Measurements from ENCODE around the gene ITPR2. TPM values are rescaled to one million over a fixed set of nuclear protein-coding genes. Genes with fewer than 3 reads are reported as not detected.

Gene ITPR2
- total RNA-seq, 1 donor from 2014 or later: 15.8 TPM

DNA sequence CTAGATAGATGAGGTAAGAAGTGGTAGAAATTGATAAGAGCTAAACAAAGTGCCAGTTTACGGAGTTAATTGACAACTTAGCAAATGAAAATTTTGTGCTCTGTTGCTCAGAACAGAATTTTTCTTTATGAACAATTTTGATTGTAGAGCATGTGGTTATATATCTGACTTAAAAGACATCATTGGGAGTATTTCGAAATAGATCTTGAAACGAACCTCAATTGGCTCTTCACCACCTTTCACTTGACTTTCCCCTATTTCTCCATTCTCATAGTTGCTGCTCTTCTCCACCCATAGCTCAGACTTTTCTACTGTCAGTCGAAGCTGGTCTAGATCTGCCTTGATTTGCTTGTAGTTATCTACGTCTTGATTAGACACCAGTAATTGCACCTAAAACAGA lies 212.1 kb downstream of the ITPR2 start:
- intact Hi-C loops (cut with micrococcal nuclease): no loop called here
- peaks cover 8% of the 10 kb centered on the region for H3K4me1 ChIP-seq
- no peak overlapping the region for H3K27ac ChIP-seq (replicated peaks)
- no peak overlapping the region for H3K4me3 ChIP-seq
- TF ChIP-seq, protein P1, sequence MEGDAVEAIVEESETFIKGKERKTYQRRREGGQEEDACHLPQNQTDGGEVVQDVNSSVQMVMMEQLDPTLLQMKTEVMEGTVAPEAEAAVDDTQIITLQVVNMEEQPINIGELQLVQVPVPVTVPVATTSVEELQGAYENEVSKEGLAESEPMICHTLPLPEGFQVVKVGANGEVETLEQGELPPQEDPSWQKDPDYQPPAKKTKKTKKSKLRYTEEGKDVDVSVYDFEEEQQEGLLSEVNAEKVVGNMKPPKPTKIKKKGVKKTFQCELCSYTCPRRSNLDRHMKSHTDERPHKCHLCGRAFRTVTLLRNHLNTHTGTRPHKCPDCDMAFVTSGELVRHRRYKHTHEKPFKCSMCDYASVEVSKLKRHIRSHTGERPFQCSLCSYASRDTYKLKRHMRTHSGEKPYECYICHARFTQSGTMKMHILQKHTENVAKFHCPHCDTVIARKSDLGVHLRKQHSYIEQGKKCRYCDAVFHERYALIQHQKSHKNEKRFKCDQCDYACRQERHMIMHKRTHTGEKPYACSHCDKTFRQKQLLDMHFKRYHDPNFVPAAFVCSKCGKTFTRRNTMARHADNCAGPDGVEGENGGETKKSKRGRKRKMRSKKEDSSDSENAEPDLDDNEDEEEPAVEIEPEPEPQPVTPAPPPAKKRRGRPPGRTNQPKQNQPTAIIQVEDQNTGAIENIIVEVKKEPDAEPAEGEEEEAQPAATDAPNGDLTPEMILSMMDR (IDR thresholded peaks at IDR 0.05; ENCODE audit: borderline replicate concordance): no peak
- H3K9me3 ChIP-seq (replicated peaks): no peaks in the 10 kb centered on the region
- H3K27me3 ChIP-seq (ENCODE audit: low read depth): no peaks in the 10 kb centered on the region
- DNase-seq: no peak
- H3K36me3 ChIP-seq: peaks cover 39% of the 10 kb centered on the region

DNA sequence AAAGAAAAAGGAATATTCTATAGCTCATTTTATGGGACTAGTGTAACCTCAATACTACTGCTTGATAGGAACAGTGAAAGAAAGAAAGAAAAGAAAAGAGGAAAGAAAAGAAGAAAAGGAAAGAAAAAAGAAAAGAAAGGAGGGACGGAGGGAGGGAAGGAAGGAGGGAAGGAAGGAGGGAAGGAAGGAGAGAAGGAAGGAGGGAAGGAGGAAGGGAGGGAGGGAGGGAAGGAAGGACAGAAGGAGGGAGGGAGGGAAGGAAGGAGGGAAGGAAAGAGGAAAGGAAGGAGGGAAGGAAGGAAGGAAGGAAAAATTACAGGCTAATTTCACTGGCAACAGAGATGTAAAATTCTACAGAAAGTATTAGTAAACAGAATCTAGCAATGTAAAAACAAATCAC lies 215.5 kb downstream of the ITPR2 start:
- H3K4me1 ChIP-seq: peaks cover 8% of the 10 kb centered on the region
- TF ChIP-seq, protein P1 (IDR thresholded peaks at IDR 0.05; ENCODE audit: borderline replicate concordance): no peak
- peaks cover 30% of the 10 kb centered on the region for H3K36me3 ChIP-seq
- DNase-seq: no peak
- no peak overlapping the region for H3K4me3 ChIP-seq
- intact Hi-C loops (cut with micrococcal nuclease): no loop called here
- H3K27me3 ChIP-seq (ENCODE audit: low read depth): no peaks in the 10 kb centered on the region
- H3K9me3 ChIP-seq (replicated peaks): no peaks in the 10 kb centered on the region
- H3K27ac ChIP-seq (replicated peaks): no peak overlapping the region

DNA sequence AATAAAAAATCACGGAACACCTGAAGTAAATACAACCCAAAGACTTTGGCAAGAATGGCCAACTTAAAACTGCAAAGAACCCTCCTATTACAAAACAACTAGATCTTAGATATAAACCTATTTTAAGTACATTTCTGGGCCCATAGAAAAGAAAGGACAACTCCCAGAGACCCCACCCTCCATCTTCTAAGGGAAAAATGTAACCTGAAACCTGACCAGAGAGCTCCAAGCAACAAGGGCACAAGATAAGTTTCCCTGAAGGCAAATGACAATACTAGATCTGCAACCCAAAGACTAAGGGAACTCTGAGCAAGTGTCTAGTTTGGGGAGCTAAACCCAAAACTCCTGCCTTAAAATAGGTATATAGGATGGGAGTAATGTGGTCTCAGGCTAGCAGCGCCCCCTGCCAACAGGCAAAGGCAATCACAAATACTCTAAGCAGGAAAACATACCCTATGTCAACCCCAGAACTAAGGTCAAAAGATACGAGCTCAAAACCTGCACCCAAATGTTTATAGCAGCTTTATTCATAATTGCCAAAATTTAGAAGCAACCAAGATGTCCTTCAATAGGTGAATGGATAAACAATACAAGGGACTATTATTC lies 218.9 kb downstream of the ITPR2 start:
- Histone ChIP-seq H3K9me3 (replicated peaks) (no peaks in the 10 kb centered on the region), H3K27me3 (ENCODE audit: low read depth) (no peaks in the 10 kb centered on the region), H3K27ac (replicated peaks) (no peak overlapping the region), H3K4me3 (no peak overlapping the region), H3K4me1 (no peaks in the 10 kb centered on the region), H3K36me3 (peaks cover 3% of the 10 kb centered on the region)
- DNase-seq: no peak
- intact Hi-C loops (cut with micrococcal nuclease): no loop called here
- TF ChIP-seq, protein P1 (IDR thresholded peaks at IDR 0.05; ENCODE audit: borderline replicate concordance): peak; percentile 69

DNA sequence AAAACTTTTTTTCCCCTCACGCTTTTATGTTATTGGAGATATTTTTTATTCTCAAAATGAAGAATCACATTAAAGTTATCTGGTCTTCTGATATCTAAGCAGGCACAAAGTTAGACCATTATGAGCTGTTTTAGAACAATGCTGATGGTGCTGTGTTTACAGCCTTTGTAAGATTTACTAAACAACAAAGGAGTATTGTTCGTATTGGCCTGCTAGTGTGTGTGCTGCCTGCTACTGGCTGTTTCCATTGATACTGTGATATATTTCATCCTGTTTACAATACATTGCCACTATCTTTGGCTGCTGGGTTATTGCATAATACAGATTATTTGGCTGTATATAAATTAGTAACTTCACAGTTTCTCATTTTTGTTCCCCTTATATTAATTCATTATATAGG lies 220.8 kb downstream of the ITPR2 start:
- Histone ChIP-seq H3K27me3 (ENCODE audit: low read depth) (no peaks in the 10 kb centered on the region), H3K4me1 (no peaks in the 10 kb centered on the region), H3K27ac (replicated peaks) (no peak overlapping the region), H3K36me3 (no peaks in the 10 kb centered on the region), H3K9me3 (replicated peaks) (no peaks in the 10 kb centered on the region), H3K4me3 (no peak overlapping the region)
- DNase-seq: no peak
- TF ChIP-seq, protein P1 (IDR thresholded peaks at IDR 0.05; ENCODE audit: borderline replicate concordance): no peak
- intact Hi-C loops (cut with micrococcal nuclease): no loop called here

DNA sequence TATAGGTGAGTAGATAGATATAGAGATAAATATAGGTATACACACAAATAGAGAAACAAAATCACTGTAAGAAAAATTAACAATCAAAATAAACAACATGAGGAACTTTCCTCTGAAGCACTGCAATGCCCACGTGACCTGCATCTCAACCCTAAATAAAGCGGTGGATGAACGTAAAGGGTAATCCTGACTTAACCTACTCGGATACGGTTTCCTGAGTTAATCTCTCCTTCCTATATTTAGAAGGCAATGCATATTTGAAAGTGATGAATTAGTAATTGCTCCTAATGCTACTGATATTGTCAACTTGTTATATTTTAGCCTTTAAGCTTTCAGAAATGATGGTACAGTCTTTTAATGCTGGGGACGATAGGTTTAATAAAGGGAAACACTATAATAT lies 221.4 kb downstream of the ITPR2 start:
- intact Hi-C loops (cut with micrococcal nuclease): no loop called here
- no peak overlapping the region for H3K27ac ChIP-seq (replicated peaks)
- H3K4me1 ChIP-seq: no peaks in the 10 kb centered on the region
- no peaks in the 10 kb centered on the region for H3K9me3 ChIP-seq (replicated peaks)
- TF ChIP-seq, protein P1 (IDR thresholded peaks at IDR 0.05; ENCODE audit: borderline replicate concordance): no peak
- no peak for DNase-seq
- no peak overlapping the region for H3K4me3 ChIP-seq
- no peaks in the 10 kb centered on the region for H3K36me3 ChIP-seq
- no peaks in the 10 kb centered on the region for H3K27me3 ChIP-seq (ENCODE audit: low read depth)
